ENCODE data around the gene MAN2A2. TPM values are rescaled to one million over a fixed set of nuclear protein-coding genes. Genes with fewer than 3 reads are reported as not detected.

MAN2A2 gene
- total RNA-seq, 1 experiment from 2014 or later = 31.0 TPM

- TF ChIP-seq ZNF281 (CRISPR knock-in tag; IDR thresholded peaks at IDR 0.05) = no peak
- TF ChIP-seq MXD4 (CRISPR knock-in tag; IDR thresholded peaks at IDR 0.05; ENCODE audit: borderline replicate concordance) = no peak
- no peak for TF ChIP-seq ZNF121 (CRISPR knock-in tag; IDR thresholded peaks at IDR 0.05)
- TF ChIP-seq E2F5 (CRISPR knock-in tag; IDR thresholded peaks at IDR 0.05) = no peak
- no peak for TF ChIP-seq TCF7 (CRISPR knock-in tag; IDR thresholded peaks at IDR 0.05; ENCODE audit: low read depth)
- TF ChIP-seq ZNF138 (CRISPR knock-in tag; conservative IDR thresholded peaks at IDR 0.05) = no peak
- no peak for TF ChIP-seq ZNF416 (CRISPR knock-in tag; IDR thresholded peaks at IDR 0.05)
Measured at GRCh38 chr15:90866161-90866715, 36.9 kb upstream of the MAN2A2 start (continued).

- POLR2A ChIA-PET = no interaction called here
- TF ChIP-seq ZNF396 (CRISPR knock-in tag; IDR thresholded peaks at IDR 0.05; ENCODE audit: borderline replicate concordance) (no peak), ZBTB43 (CRISPR knock-in tag; IDR thresholded peaks at IDR 0.05) (no peak), ZNF532 (CRISPR knock-in tag; IDR thresholded peaks at IDR 0.05; ENCODE audit: borderline replicate concordance) (no peak), TP53 (CRISPR knock-in tag; IDR thresholded peaks at IDR 0.05) (no peak), NFYB (CRISPR knock-in tag; conservative IDR thresholded peaks at IDR 0.05; ENCODE audit: low read depth) (no peak), ATF2 (CRISPR knock-in tag; IDR thresholded peaks at IDR 0.05; ENCODE audit: borderline replicate concordance, low read depth) (no peak), ZNF512 (CRISPR knock-in tag; IDR thresholded peaks at IDR 0.05; ENCODE audit: borderline replicate concordance) (no peak), HMGXB4 (CRISPR knock-in tag; IDR thresholded peaks at IDR 0.05) (no peak), STAT6 (CRISPR knock-in tag; conservative IDR thresholded peaks at IDR 0.05; ENCODE audit: low read depth) (no peak), ZNF219 (CRISPR knock-in tag; IDR thresholded peaks at IDR 0.05; ENCODE audit: borderline replicate concordance) (no peak)
Measured at GRCh38 chr15:90866800-90867199, 36.3 kb upstream of the MAN2A2 start.

More at GRCh38 chr15:90866800-90867199, 36.3 kb upstream of the MAN2A2 start:
- Mint-ChIP-seq H3K36me3 (no peaks in the 10 kb centered on the region), H3K9me3 (no peaks in the 10 kb centered on the region), H3K4me1 (peaks cover 35% of the 10 kb centered on the region), H3K27me3 (ENCODE audit: low read depth) (no peaks in the 10 kb centered on the region; the same call in 1 of the 2 replicates), H3K27ac (no peak overlapping the region; the same call in 1 of the 2 replicates), H3K4me3 (no peak overlapping the region)
- CTCF ChIA-PET = interaction anchor here (1.5 kb wide), 1 partner anchor 35 kb away, joined by 3 read pairs; no protein-coding TSS in a partner anchor
- ATAC-seq (no peak), DNase-seq (ENCODE audit: low spot score) (no peak)

Measured in WTC11 (cell line).